ENCODE measurements around the gene SLC41A1.

SLC41A1 gene

DNA sequence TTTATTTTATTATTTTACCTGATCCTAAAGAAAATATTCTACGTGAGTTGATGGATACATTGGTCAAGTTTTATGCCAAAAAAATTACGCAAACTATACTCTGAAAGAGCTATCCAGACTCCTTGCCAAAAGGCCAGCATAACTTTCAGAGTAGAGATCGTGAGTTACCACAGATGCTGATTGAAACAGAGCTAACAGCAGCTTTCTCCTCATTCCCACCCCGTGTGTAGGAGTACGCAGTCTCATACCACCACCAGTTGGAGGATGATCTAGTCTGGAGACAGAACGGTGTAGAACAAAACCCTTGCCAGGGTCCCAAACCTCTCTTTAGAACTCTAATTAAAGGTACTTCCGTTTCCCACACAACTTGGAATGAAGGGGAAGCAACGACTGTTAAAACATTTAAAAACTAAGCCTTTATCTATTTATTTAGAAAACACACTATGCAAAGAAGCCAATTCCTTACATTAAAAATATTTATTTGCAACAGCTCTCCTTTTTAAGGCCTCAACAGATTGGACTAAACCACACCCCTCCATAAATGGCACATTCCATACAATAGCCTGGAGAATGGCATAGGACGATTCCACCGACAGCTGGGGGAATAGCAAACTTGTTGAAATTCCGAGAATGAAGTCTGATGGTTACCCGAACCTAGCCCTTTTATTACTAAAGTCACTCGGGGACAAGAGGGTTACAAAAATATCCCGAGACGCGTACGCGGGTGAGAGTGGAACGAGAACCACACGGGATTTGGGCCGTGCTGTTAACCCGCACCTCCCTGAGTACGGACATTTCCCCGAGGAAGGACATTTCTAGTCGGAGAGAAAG, 64.4 kb downstream of the SLC41A1 start:
- ChIA-PET CTCF (interaction anchor here (1.2 to 1.5 kb wide), 2 partner anchors 11 to 90 kb away, joined by 3 to 5 read pairs; no protein-coding TSS in a partner anchor), POLR2A (interaction anchor here (1.0 kb wide), 1 partner anchor 25 kb away, joined by 3 read pairs; no protein-coding TSS in a partner anchor)
- no peak for DNase-seq (ENCODE audit: extremely low spot score)

DNA sequence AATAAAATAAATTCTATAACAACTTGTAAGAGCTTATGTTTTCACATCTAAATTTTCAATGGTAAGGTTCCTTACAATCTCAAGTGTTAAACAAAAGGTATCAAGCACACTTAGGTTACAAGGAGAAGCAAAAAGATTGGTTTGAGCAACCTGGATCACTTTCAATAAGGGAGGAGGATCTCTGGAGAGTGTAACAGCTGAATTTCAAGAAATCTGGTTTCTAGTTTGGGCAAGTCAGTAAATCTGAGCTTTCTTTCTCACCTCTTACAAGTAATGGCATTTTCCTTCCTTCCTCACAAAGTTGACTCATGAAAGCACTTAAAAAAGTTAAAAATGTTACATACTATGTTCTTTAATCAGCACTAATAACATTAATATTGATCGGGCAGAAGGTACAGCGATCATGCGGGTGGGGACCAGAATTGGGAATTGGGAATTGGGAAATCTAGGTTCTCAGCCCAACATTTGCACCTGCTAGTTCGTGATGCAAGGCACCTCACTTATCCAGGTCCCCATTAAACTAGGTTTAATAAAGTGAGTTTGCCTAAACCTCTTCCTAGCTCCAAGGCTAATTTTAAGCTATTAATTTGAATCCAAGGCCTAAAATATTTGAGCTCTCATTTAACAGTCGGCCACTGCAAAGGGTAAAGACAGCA, 66.1 kb downstream of the SLC41A1 start:
- TF ChIP-seq, protein P1, sequence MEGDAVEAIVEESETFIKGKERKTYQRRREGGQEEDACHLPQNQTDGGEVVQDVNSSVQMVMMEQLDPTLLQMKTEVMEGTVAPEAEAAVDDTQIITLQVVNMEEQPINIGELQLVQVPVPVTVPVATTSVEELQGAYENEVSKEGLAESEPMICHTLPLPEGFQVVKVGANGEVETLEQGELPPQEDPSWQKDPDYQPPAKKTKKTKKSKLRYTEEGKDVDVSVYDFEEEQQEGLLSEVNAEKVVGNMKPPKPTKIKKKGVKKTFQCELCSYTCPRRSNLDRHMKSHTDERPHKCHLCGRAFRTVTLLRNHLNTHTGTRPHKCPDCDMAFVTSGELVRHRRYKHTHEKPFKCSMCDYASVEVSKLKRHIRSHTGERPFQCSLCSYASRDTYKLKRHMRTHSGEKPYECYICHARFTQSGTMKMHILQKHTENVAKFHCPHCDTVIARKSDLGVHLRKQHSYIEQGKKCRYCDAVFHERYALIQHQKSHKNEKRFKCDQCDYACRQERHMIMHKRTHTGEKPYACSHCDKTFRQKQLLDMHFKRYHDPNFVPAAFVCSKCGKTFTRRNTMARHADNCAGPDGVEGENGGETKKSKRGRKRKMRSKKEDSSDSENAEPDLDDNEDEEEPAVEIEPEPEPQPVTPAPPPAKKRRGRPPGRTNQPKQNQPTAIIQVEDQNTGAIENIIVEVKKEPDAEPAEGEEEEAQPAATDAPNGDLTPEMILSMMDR (IDR thresholded peaks at IDR 0.05; ENCODE audit: control extremely low read depth, extremely low read depth, low read depth, missing control alignments), result no peak
- DNase-seq (ENCODE audit: extremely low spot score), result no peak
- CTCF ChIA-PET, result interaction anchor here (0.9 to 3.0 kb wide), 7 partner anchors 9 to 155 kb away, joined by 3 to 10 read pairs (median 4); no protein-coding TSS in a partner anchor
- POLR2A ChIA-PET, result interaction anchor here (0.5 kb wide), 1 partner anchor 10 kb away, joined by 6 read pairs; no protein-coding TSS in a partner anchor

More for the DNA sequence above, 64.4 kb downstream of the SLC41A1 start:
- TF ChIP-seq, protein P1 (IDR thresholded peaks at IDR 0.05; ENCODE audit: control extremely low read depth, extremely low read depth, low read depth, missing control alignments), result no peak

DNA sequence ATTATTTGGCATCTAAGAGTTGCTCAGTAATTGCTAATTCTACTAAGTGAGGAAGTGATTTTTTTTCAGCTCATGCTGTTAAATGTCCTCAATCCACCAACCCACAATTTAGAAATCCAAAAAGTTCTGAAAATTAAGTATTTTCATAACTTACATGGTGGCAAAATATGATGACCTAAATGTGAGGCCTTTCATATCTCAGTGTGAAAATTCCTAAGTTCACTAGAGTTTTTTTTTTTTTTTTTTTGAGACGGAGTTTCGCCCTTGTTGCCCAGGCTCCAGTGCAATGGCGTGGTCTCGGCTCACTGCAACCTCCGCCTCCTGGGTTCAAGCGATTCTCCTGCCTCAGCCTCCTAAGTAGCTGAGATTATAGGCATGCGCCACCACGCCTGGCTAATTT, 68.6 kb downstream of the SLC41A1 start:
- CTCF ChIA-PET, result no interaction called here

GRCh38 chr1:205743977-205744376, 69.0 kb downstream of the SLC41A1 start:
- no peak for DNase-seq (ENCODE audit: extremely low spot score)
- ChIA-PET CTCF (interaction anchor here (2.5 kb wide), 1 partner anchor 33 kb away, joined by 9 read pairs; no protein-coding TSS in a partner anchor), POLR2A (no interaction called here)
- TF ChIP-seq, protein P1 (IDR thresholded peaks at IDR 0.05; ENCODE audit: control extremely low read depth, extremely low read depth, low read depth, missing control alignments), result no peak

More for the DNA sequence above, 68.6 kb downstream of the SLC41A1 start:
- POLR2A ChIA-PET, result no interaction called here
- TF ChIP-seq, protein P1 (IDR thresholded peaks at IDR 0.05; ENCODE audit: control extremely low read depth, extremely low read depth, low read depth, missing control alignments), result no peak
- no peak for DNase-seq (ENCODE audit: extremely low spot score)

DNA sequence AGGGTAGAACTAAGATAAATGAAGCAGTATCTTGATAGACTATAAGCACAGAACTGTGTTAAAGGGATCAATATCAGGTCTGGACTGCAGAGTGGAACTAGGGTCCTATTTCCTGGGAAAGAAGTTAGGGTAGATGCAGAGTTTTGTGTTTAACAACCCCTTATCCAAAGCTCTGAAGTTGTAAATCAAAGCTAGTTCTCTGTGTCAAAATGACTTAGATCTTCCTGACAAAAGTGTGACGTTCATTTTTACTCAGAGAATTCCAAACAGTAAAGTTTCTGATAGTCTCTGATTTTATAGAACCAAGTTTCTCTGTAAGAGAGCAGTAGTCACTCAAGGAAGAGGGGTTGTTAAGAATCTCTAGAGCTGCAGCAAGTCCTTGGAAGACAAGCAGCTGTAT, 71.3 kb downstream of the SLC41A1 start:
- ChIA-PET CTCF (interaction anchor here (2.1 to 2.5 kb wide), 2 partner anchors 31 to 84 kb away, joined by 9 read pairs; no protein-coding TSS in a partner anchor), POLR2A (no interaction called here)
- TF ChIP-seq, protein P1 (IDR thresholded peaks at IDR 0.05; ENCODE audit: control extremely low read depth, extremely low read depth, low read depth, missing control alignments), result no peak
- no peak for DNase-seq (ENCODE audit: extremely low spot score)

All from GM10248 (cell line).